PC-9 (cell line): ENCODE data around the gene KDELR1.

Source experiments
- EZH2 ChIP-seq: fragments of 200-600 bp; sonication (generic); IDR thresholded peaks from 2 replicates; pipeline ENCODE4 v1.8.0; 2017; ENCODE audit warnings: antibody characterized with exemption, low read depth
- TF ChIP-seq, protein P1 (sequence below): fragments of 200-600 bp; sonication (generic); conservative IDR thresholded peaks from 2 replicates; pipeline ENCODE4 v1.6.1; 2017; ENCODE audit warnings: mixed run types, antibody characterized with exemption, mild to moderate bottlenecking, moderate library complexity

DNA sequence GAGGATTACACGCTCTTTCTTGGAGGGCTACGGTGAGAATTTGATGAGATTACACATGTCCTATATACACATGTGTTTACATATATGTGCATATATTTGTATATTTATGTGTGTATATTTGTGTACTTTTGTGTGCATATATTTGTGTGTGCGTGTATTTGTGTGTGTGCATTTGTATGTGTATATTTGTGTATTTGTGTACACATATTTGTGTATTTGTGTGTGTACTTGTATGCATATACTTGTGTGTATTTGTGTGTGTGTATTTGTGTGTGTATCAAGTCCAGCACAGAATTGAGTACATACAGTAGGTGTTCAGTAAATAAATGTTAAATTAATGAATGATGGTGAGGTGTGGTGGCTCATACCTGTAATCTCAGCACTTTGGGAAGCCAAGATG, 29.4 kb downstream of the KDELR1 start:
- TF ChIP-seq, protein P1, sequence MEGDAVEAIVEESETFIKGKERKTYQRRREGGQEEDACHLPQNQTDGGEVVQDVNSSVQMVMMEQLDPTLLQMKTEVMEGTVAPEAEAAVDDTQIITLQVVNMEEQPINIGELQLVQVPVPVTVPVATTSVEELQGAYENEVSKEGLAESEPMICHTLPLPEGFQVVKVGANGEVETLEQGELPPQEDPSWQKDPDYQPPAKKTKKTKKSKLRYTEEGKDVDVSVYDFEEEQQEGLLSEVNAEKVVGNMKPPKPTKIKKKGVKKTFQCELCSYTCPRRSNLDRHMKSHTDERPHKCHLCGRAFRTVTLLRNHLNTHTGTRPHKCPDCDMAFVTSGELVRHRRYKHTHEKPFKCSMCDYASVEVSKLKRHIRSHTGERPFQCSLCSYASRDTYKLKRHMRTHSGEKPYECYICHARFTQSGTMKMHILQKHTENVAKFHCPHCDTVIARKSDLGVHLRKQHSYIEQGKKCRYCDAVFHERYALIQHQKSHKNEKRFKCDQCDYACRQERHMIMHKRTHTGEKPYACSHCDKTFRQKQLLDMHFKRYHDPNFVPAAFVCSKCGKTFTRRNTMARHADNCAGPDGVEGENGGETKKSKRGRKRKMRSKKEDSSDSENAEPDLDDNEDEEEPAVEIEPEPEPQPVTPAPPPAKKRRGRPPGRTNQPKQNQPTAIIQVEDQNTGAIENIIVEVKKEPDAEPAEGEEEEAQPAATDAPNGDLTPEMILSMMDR, result no peak
- no peak for TF ChIP-seq EZH2
